K562 (cell line): ENCODE measurements around the gene TMEM141. TPM values are rescaled to one million over a fixed set of nuclear protein-coding genes. Genes with fewer than 3 reads are reported as not detected.
"Not testable (repeated sequence)": the region's sequence is repeated elsewhere in the genome, so short reads cannot be mapped to it uniquely, and the experiment has no call there.

Source experiments
- ATAC-seq: fragments of 200-7000 bp; cut with Tn5 transposase; 3 replicates; pipeline ENCODE4 v1.9.1; 2020; ENCODE audit warnings: moderate library complexity
- BruUV-seq: library from RNA; stranded (reverse); fragments of 400-500 nt; replicated peaks from 2 replicates; lab custom pipeline; 2021; lab: Mats Ljungman, UMichigan
- CTCF ChIA-PET: fragments of 300-600 bp; formaldehyde crosslinking; extraction: SDS; loops from one replicate; lab custom pipeline; 2021; ENCODE audit warnings: low intra/inter-chr PET ratio; lab: Yijun Ruan, JAX
- POLR2A ChIA-PET: fragments of 300-600, 350-650 bp; sonication (Branson Sonifier 250); formaldehyde crosslinking; extraction: SDS; loops from one replicate; lab custom pipeline; 2021; ENCODE audit warnings: antibody characterized with exemption, inconsistent platforms; lab: Yijun Ruan, JAX
- DNase-seq, 4 experiments: peaks; one replicate each; pipeline versions ENCODE4 v3.0.0 to v3.0.0-alpha.2; 2011 to 2018; ENCODE audit warnings: low spot score in 3 of 4, mixed read lengths in 3 of 4; ENCODE audit errors: extremely low read depth in 1 of 4
- FAIRE-seq: peaks from 2 replicates; lab custom pipeline; 2011; peaks lifted over from hg19 to GRCh38; lab: Jason Lieb, UNC
- H2AFZ ChIP-seq: 2 replicates; pipeline ENCODE4 v1.6.0; 2011; ENCODE audit warnings: low read depth, low read length, control low read depth, inconsistent platforms
- H3K27ac ChIP-seq: fragments of 200-600 bp; 3 replicates; pipeline ENCODE4 v1.8.0; 2011; ENCODE audit warnings: low read depth, mild to moderate bottlenecking, control low read depth, inconsistent platforms, low read length, moderate library complexity, mixed read lengths; ENCODE audit errors: extremely low read depth
- H3K27me3 ChIP-seq, 2 experiments: fragments of 300-600 bp in 1 of 2; 2 replicates in 1 of 2; 3 replicates in 1 of 2; pipeline versions ENCODE4 v1.6.0 to v1.8.0; 2011; ENCODE audit warnings: inconsistent platforms in 2 of 2, low read length in 2 of 2, mild to moderate bottlenecking in 1 of 2, mixed read lengths in 1 of 2, moderate library complexity in 1 of 2; ENCODE audit not compliant: control insufficient read depth in 2 of 2, insufficient read depth in 2 of 2
- H3K36me3 ChIP-seq: fragments of 300-600 bp; 3 replicates; pipeline ENCODE4 v1.8.0; 2011; ENCODE audit warnings: mild to moderate bottlenecking, low read length, inconsistent platforms; ENCODE audit not compliant: control insufficient read depth, insufficient read depth
- H3K4me1 ChIP-seq, 2 experiments: fragments of 200-600 bp in 1 of 2; replicated peaks in 1 of 2; 2 replicates in 1 of 2; 3 replicates in 1 of 2; pipeline versions ENCODE4 v1.5.1 to v1.8.0; 2011; ENCODE audit warnings: inconsistent platforms in 2 of 2, low read length in 2 of 2, mild to moderate bottlenecking in 1 of 2, mixed read lengths in 1 of 2, moderate library complexity in 1 of 2; ENCODE audit not compliant: control insufficient read depth in 2 of 2, insufficient read depth in 2 of 2
- H3K4me2 ChIP-seq: 2 replicates; pipeline ENCODE4 v1.6.1; 2011; ENCODE audit warnings: low read length, control low read depth, inconsistent platforms, mixed read lengths; ENCODE audit not compliant: insufficient read depth
- H3K4me3 ChIP-seq: fragments of 200-600 bp; sonication (generic), shearing (Covaris generic); 2 replicates; pipeline ENCODE4 v1.5.1; 2016; ENCODE audit warnings: control low read depth, inconsistent platforms
- H3K79me2 ChIP-seq: fragments of 200-600 bp; 3 replicates; pipeline ENCODE4 v1.8.0; 2011; ENCODE audit warnings: low read length, inconsistent platforms; ENCODE audit not compliant: control insufficient read depth, insufficient read depth
- H3K9ac ChIP-seq, 2 experiments: 2 replicates each; pipeline versions ENCODE4 v1.6.0 to v1.6.1; 2011; ENCODE audit warnings: low read depth in 2 of 2, low read length in 2 of 2, control low read depth in 1 of 2, inconsistent platforms in 1 of 2, mild to moderate bottlenecking in 1 of 2, mixed read lengths in 1 of 2; ENCODE audit not compliant: insufficient read depth in 1 of 2
- H3K9me1 ChIP-seq: one replicate; pipeline ENCODE4 v1.6.0; 2011; ENCODE audit warnings: inconsistent platforms, mild to moderate bottlenecking, low read length, moderate library complexity; ENCODE audit not compliant: control insufficient read depth, insufficient read depth
- H3K9me3 ChIP-seq: replicated peaks from 2 replicates; pipeline ENCODE4 v1.5.1; 2011; ENCODE audit warnings: low read depth, low read length, inconsistent platforms; ENCODE audit not compliant: control insufficient read depth, insufficient read depth
- H4K20me1 ChIP-seq: replicated peaks from 2 replicates; pipeline ENCODE4 v1.6.1; 2011; ENCODE audit warnings: low read length, inconsistent platforms, mixed read lengths; ENCODE audit not compliant: control insufficient read depth, insufficient read depth
- DPF2 ChIP-seq: fragments of 450-650 bp; IDR thresholded peaks from 2 replicates; pipeline ENCODE4 v1.6.1; 2016
- EGR1 ChIP-seq: fragments of 450-650 bp; conservative IDR thresholded peaks from 2 replicates; pipeline ENCODE4 v1.6.1; 2017; ENCODE audit warnings: mild to moderate bottlenecking
- MIER1 ChIP-seq: fragments of 450-650 bp; IDR thresholded peaks from 2 replicates; pipeline ENCODE4 v1.6.1; 2016; ENCODE audit warnings: antibody characterized with exemption, mild to moderate bottlenecking, low read depth
- ZBTB11 ChIP-seq, 3 experiments: fragments of 200-800 bp in 1 of 3; fragments of 250-450 bp in 1 of 3; fragments of 450-650 bp in 1 of 3; sonication (Bioruptor Pico) in 1 of 3; sonication (Bioruptor generic) in 1 of 3; formaldehyde crosslinking in 1 of 3; IDR thresholded peaks; 2 replicates each; pipeline versions ENCODE4 v1.6.1 to v1.8.0; 2016 to 2022; ENCODE audit warnings: mild to moderate bottlenecking in 2 of 3, missing genetic modification characterization in 2 of 3, missing compliant biosample characterization in 1 of 3, moderate library complexity in 1 of 3
- ZBTB40 ChIP-seq, 2 experiments: fragments of 450-650 bp in 1 of 2; sonication (generic) in 1 of 2; formaldehyde crosslinking in 1 of 2; IDR thresholded peaks; 2 replicates each; pipeline versions ENCODE4 v1.7.1 to v1.9.0; 2016 to 2022; ENCODE audit warnings: inconsistent platforms in 1 of 2, mild to moderate bottlenecking in 1 of 2, missing genetic modification reagents in 1 of 2
- ZFX ChIP-seq: sonication (generic); formaldehyde crosslinking; IDR thresholded peaks from 2 replicates; pipeline ENCODE4 v1.8.0; 2022; ENCODE audit warnings: mild to moderate bottlenecking, missing genetic modification reagents, moderate library complexity
- WGBS: fragments of 100-300 bp; shearing (Covaris generic); methylation state at CpG from one replicate; pipeline ENCODE4 v1.1.6; 2016; ENCODE audit warnings: low coverage, mixed read lengths; ENCODE audit not compliant: insufficient coverage; ENCODE audit errors: missing lambda C conversion rate; 5-methylcytosine and 5-hydroxymethylcytosine counted together
- in situ Hi-C: fragments of 300-500 bp; cut with MboI; formaldehyde crosslinking; loops from 4 replicates; pipeline ENCODE4 v1.15.0; 2018; ENCODE audit warnings: inconsistent platforms, mixed read lengths
- intact Hi-C: fragments of 100-400 bp; cut with micrococcal nuclease; formaldehyde crosslinking; loops from 2 replicates; pipeline ENCODE4 v1.14.2; 2022
- polyA plus RNA-seq, 8 experiments: library from polyadenylated mRNA; depleted of rRNA in 4 of 8; stranded (reverse) in 5 of 8; unstranded in 3 of 8; fragments of >200 nt; fragmentation: Nextera tagmentation in 2 of 8; fragmentation: Illumina TruSeq in 1 of 8; extraction: Ambion mirVana in 2 of 8; extraction: Trizol in 1 of 8; gene quantifications; 2 replicates each; pipeline versions ENCODE4 v1.2.1 to v1.2.3, GENCODE V29; 2011 to 2014; ENCODE audit warnings: inconsistent platforms in 1 of 8, missing spikeins in 1 of 8
- total RNA-seq, 7 experiments: library from RNA; depleted of rRNA in 6 of 7; stranded (reverse); fragments of >200 nt in 6 of 7; fragmentation: Illumina TruSeq in 2 of 7; extraction: Trizol in 2 of 7; gene quantifications; 2 replicates each; pipeline versions ENCODE4 v1.2.1 to v1.2.3, GENCODE V29; 2011 to 2021; ENCODE audit warnings: low replicate concordance in 1 of 7

The TMEM141 gene
- total and polyA plus RNA-seq, 9 of the 15 experiments (the other 6 are each of a cell fraction or from before 2014, with no cell fraction given), result 21.5 to 123 (median 74.8) TPM

DNA sequence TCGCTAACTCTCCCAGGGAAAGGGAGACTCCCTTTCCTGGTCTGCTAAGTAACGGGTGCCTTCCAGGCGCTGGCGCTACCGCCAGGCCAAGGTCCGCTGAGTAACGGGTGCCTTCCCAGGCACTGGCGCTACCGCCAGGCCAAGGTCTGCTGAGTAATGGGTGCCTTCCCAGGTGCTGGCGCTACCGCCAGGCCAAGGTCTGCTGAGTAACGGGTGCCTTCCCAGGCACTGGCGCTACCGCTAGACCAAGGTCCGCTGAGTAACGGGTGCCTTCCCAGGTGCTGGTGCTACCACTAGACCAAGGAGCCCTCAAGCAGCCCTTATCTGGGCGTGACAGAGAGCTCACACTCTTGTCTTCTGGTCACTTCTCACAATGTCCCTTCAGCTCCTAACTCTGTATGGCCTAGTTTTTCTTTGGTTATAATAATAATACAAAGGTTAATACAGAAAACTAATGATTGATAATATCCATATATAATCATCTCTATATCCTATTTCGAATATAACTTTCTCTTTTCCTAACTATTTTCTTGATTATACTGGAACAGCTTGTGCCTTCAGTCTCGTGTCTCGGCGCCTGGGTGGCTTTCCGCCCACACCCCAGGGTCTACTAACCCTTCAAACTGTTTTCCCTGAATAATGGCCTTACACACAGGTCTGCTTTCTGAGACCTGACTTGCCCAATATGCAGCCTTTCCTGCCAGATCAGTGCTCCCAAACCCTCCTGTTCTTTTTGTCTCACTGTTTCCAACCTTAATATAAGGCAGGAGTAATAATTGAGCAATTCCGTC, 5.4 kb upstream of the TMEM141 start:
- H3K4me2 ChIP-seq, result peak overlapping the region; percentile 12; the same call in 1 of the 2 replicates

More for the DNA sequence above, 5.4 kb upstream of the TMEM141 start:
- ATAC-seq; H3K79me2 ChIP-seq; H3K27me3 ChIP-seq; H3K36me3 ChIP-seq; H4K20me1 ChIP-seq; BruUV-seq; H3K9me3 ChIP-seq; FAIRE-seq; H3K4me3 ChIP-seq; H3K9me1 ChIP-seq; TF ChIP-seq ZBTB40 (CRISPR knock-in tag; IDR thresholded peaks at IDR 0.05): not testable (repeated sequence)
- 21% methylated on average over 16 of the region's 23 CpGs for WGBS
- peak overlapping the region; percentile 47 to 79 for H3K9ac ChIP-seq
- peak overlapping the region; percentile 72 for H3K27ac ChIP-seq
- peak in 1 of 4 experiments; percentile 52 for DNase-seq
- peaks cover 33 to 42% of the 10 kb centered on the region in 2 experiments for H3K4me1 ChIP-seq
- intact Hi-C loops, result loop anchor here (2.0 to 10.0 kb wide), 3 partner anchors 55 to 459 kb away; partner anchors contain the start of genes C8G and TUBB4B
- H2AFZ ChIP-seq, result peak overlapping the region; percentile 64
- POLR2A ChIA-PET, result interaction anchor here (0.6 to 1.1 kb wide), 2 partner anchors 19 to 403 kb away, joined by 3 to 4 read pairs; partner anchors contain the start of gene SSNA1
- TF ChIP-seq ZBTB40 (IDR thresholded peaks at IDR 0.05) (0 out of 2 replicates have a peak, but pooled peaks have one; percentile 31), ZBTB11 (CRISPR knock-in tag; IDR thresholded peaks at IDR 0.05) (peak in 1 of 3 experiments; percentile 8; a peak in 1 of 6 replicates), DPF2 (0 out of 2 replicates have a peak, but pooled peaks have one; percentile 17), EGR1 (0 out of 2 replicates have a peak, but pooled peaks have one; percentile 26), MIER1 (peak; percentile 27; the same call in 1 of the 2 replicates), ZFX (CRISPR knock-in tag) (peak; percentile 17; the same call in 1 of the 2 replicates)
- in situ Hi-C loops, result loop anchor here (25.0 kb wide), 1 partner anchor 452 kb away; the partner anchor contains the start of genes CYSRT1, RNF224, SLC34A3 and TUBB4B
- CTCF ChIA-PET, result interaction anchor here (1.3 kb wide), 1 partner anchor 20 kb away, joined by 4 read pairs; no protein-coding TSS in a partner anchor
